Upper lobe of left lung (tissue), 6 donors: Measurements from ENCODE around the gene MEGF11. TPM values are rescaled to one million over a fixed set of nuclear protein-coding genes. Genes with fewer than 3 reads are reported as not detected.

Experiments
- ATAC-seq, 2 donors: fragments of 200-7000 bp; cut with Tn5 transposase; one replicate each; pipeline ENCODE4 v1.9.1; 2022; ENCODE audit warnings: mild to moderate bottlenecking in 2 of 2, moderate library complexity in 2 of 2; ENCODE audit not compliant: low FRiP score in 2 of 2
- DNase-seq, 2 donors: peaks; one replicate each; pipeline ENCODE4 v3.0.0-alpha.2; 2019 to 2020
- H3K27ac ChIP-seq, 4 donors: fragments of 200-600 bp; sonication (generic); one replicate each; pipeline ENCODE4 v1.5.1; 2016 to 2019
- H3K27me3 ChIP-seq, 4 donors: fragments of 200-600 bp; sonication (generic); one replicate each; pipeline ENCODE4 v1.5.1; 2017 to 2019
- H3K36me3 ChIP-seq, 4 donors: fragments of 200-600 bp; sonication (generic); one replicate each; pipeline ENCODE4 v1.5.1; 2016 to 2019
- H3K4me1 ChIP-seq, 4 donors: fragments of 200-600 bp; sonication (generic); one replicate each; pipeline ENCODE4 v1.5.1; 2018 to 2019
- H3K4me3 ChIP-seq, 4 donors: fragments of 200-600 bp; sonication (generic); one replicate each; pipeline ENCODE4 v1.5.1; 2017 to 2019; ENCODE audit warnings: mild to moderate bottlenecking in 2 of 4, moderate library complexity in 1 of 4
- H3K9me3 ChIP-seq, 4 donors: fragments of 200-600 bp; sonication (generic); one replicate each; pipeline ENCODE4 v1.5.1; 2018 to 2019
- CTCF ChIP-seq, 6 experiments: fragments of 450-650 bp in 4 of 6; fragments of 200-600 bp in 2 of 6; sonication (generic) in 2 of 6; IDR thresholded peaks; one replicate each; pipeline ENCODE4 v1.5.1; 2016 to 2019; ENCODE audit warnings: antibody characterized with exemption in 6 of 6
- EP300 ChIP-seq, 4 donors: sonication (generic); formaldehyde crosslinking; IDR thresholded peaks; one replicate each; pipeline ENCODE4 v1.5.1; 2017; ENCODE audit warnings: antibody characterized with exemption in 4 of 4, control low read depth in 2 of 4
- POLR2A ChIP-seq, 4 donors: fragments of 450-650 bp; IDR thresholded peaks; one replicate each; pipeline ENCODE4 v1.5.1; 2016 to 2017; ENCODE audit warnings: antibody characterized with exemption in 4 of 4, mild to moderate bottlenecking in 2 of 4
- POLR2AphosphoS5 ChIP-seq, 2 donors: sonication (generic); formaldehyde crosslinking; IDR thresholded peaks; one replicate each; pipeline ENCODE4 v1.5.1; 2017; ENCODE audit warnings: antibody characterized with exemption in 2 of 2
- WGBS, 2 donors: methylation state at CpG; one replicate each; pipeline ENCODE4 v1.1.5; 2017 to 2018; 5-methylcytosine and 5-hydroxymethylcytosine counted together
- total RNA-seq, 6 donors: library from RNA; depleted of rRNA in 4 of 6; stranded (reverse); fragments of >200 nt in 4 of 6; gene quantifications; one replicate each; pipeline versions ENCODE4 v1.1.0 to v1.2.1, GENCODE V29; 2016 to 2021
- donor health status: DM: no; HTN: no; CAD: no; lungs with moderate emphysema.
- donor health status: DM: no; HTN: yes; CAD: no; lungs with severe emphysema.

Gene MEGF11
- total RNA-seq, 6 donors from 2014 or later, result 1.5 to 4.0 (median 3.5) TPM; not detected in 3

- DNase-seq, result no peak
Observed at GRCh38 chr15:66078196-66078928, 175.2 kb downstream of the MEGF11 start.

GRCh38 chr15:66077320-66077663, 176.3 kb downstream of the MEGF11 start:
- no peak for ATAC-seq
- WGBS, 2 donors, result 76 to 81% methylated on average over 6 of the region's 6 CpGs
- TF ChIP-seq POLR2A (IDR thresholded peaks at IDR 0.05) (no peak), CTCF (IDR thresholded peaks at IDR 0.05) (no peak), POLR2AphosphoS5 (IDR thresholded peaks at IDR 0.05) (no peak), EP300 (IDR thresholded peaks at IDR 0.05) (no peak)

More at GRCh38 chr15:66078196-66078928, 175.2 kb downstream of the MEGF11 start:
- WGBS, 2 donors, result 46 to 66% methylated on average over 15 to 17 of the region's 20 CpGs
- H3K4me3 ChIP-seq, result no peak overlapping the region
- no peaks in the 10 kb centered on the region for H3K36me3 ChIP-seq
- H3K9me3 ChIP-seq, result no peaks in the 10 kb centered on the region
- no peak overlapping the region for H3K27ac ChIP-seq
- TF ChIP-seq EP300 (IDR thresholded peaks at IDR 0.05), result no peak
- TF ChIP-seq POLR2A (IDR thresholded peaks at IDR 0.05), result no peak
- no peak for TF ChIP-seq POLR2AphosphoS5 (IDR thresholded peaks at IDR 0.05)
- no peak for TF ChIP-seq CTCF (IDR thresholded peaks at IDR 0.05)
- no peak for ATAC-seq
- H3K4me1 ChIP-seq, result no peaks in the 10 kb centered on the region
- no peaks in the 10 kb centered on the region for H3K27me3 ChIP-seq

DNA sequence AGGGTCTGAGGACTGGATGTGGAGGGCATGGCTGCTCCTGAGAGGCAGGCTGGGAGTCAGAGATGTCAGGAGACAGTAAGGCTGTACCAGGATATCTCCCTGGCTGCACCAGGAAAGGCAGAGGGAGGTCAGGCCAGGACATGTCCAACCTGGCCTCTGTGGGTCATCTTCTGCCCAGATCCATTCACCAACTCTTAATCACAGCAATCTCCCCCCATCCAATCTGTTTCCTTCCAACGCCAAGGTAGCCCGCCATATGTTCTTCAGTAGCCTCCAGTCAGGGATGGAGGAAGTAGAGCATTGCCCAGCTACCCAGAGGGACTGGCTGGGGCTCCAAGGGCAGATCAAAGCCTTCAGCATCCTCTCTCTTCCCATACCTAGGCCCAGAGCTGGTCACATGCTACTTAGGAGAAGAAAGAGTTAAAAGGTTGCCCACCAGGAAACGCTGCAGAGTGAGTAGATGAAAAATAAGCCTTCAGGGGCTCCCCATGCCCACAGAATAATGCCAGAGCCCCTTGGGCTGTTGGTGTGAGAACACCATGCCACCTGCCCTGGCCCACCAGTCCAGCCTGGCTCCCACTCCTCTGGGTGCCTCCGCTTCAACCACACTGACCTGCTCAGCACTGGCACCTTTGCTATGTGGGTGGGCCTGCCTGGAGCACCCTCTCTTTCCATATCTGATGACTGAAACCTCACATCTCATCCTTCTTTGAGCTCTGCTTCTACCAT, 176.8 kb downstream of the MEGF11 start:
- TF ChIP-seq POLR2A (IDR thresholded peaks at IDR 0.05) (no peak), EP300 (IDR thresholded peaks at IDR 0.05) (no peak), CTCF (IDR thresholded peaks at IDR 0.05) (no peak)
- Histone ChIP-seq H3K27me3 (no peaks in the 10 kb centered on the region), H3K4me3 (no peak overlapping the region), H3K27ac (no peak overlapping the region), H3K9me3 (no peaks in the 10 kb centered on the region), H3K36me3 (no peaks in the 10 kb centered on the region), H3K4me1 (no peaks in the 10 kb centered on the region)
- 84 to 85% methylated on average over 4 of the region's 4 CpGs for WGBS, 2 donors
- ATAC-seq (no peak), DNase-seq (no peak)

More at GRCh38 chr15:66077320-66077663, 176.3 kb downstream of the MEGF11 start:
- no peak for DNase-seq
- H3K36me3 ChIP-seq, result no peaks in the 10 kb centered on the region
- H3K4me3 ChIP-seq, result no peak overlapping the region
- H3K9me3 ChIP-seq, result no peaks in the 10 kb centered on the region
- H3K4me1 ChIP-seq, result no peaks in the 10 kb centered on the region
- no peaks in the 10 kb centered on the region for H3K27me3 ChIP-seq
- no peak overlapping the region for H3K27ac ChIP-seq

DNA sequence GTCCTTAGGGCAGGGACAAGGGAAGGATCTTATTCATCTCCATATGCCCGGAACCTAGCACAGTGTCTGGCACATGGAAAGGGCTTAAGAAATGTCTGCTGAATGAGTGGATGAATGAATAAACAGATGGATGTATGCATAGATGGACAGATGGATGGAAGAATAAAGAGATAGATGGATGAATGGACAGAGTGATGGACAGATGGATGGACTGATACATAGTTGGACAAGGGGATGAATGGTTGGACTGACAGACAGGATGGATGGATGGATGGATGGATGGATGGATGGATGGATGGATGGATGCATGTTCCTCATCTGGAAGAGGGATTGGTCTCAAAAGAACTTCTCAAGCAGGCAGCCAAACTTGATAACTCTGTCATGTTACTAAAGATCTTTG, 177.6 kb downstream of the MEGF11 start:
- H3K27me3 ChIP-seq, result no peaks in the 10 kb centered on the region
- 86 to 100% methylated on average over 1 of the region's 1 CpG for WGBS, 2 donors
- no peaks in the 10 kb centered on the region for H3K9me3 ChIP-seq
- TF ChIP-seq EP300 (IDR thresholded peaks at IDR 0.05) (no peak), CTCF (IDR thresholded peaks at IDR 0.05) (no peak), POLR2AphosphoS5 (IDR thresholded peaks at IDR 0.05) (no peak), POLR2A (IDR thresholded peaks at IDR 0.05) (no peak)
- no peaks in the 10 kb centered on the region for H3K36me3 ChIP-seq
- H3K4me3 ChIP-seq, result no peak overlapping the region
- ATAC-seq, result no peak
- no peak overlapping the region for H3K27ac ChIP-seq
- no peaks in the 10 kb centered on the region for H3K4me1 ChIP-seq
- DNase-seq, result no peak
